ENCODE measurements around the gene OPCML.

The OPCML gene

GRCh38 chr11:133019545-133020371 lies 512.5 kb downstream of the OPCML start:
- H3K9me3 ChIP-seq = no peaks in the 10 kb centered on the region
- H3K4me3 ChIP-seq (ENCODE audit: low read depth in 1 of 2, low read length in 1 of 2) = no peak overlapping the region
- H3K27ac ChIP-seq = no peak overlapping the region
- H3K4me1 ChIP-seq (ENCODE audit: control insufficient read depth in 1 of 2, insufficient read depth in 1 of 2, low read depth in 1 of 2, low read length in 1 of 2) = no peaks in the 10 kb centered on the region
- H3K27me3 ChIP-seq = no peaks in the 10 kb centered on the region
- TF ChIP-seq, protein P1, sequence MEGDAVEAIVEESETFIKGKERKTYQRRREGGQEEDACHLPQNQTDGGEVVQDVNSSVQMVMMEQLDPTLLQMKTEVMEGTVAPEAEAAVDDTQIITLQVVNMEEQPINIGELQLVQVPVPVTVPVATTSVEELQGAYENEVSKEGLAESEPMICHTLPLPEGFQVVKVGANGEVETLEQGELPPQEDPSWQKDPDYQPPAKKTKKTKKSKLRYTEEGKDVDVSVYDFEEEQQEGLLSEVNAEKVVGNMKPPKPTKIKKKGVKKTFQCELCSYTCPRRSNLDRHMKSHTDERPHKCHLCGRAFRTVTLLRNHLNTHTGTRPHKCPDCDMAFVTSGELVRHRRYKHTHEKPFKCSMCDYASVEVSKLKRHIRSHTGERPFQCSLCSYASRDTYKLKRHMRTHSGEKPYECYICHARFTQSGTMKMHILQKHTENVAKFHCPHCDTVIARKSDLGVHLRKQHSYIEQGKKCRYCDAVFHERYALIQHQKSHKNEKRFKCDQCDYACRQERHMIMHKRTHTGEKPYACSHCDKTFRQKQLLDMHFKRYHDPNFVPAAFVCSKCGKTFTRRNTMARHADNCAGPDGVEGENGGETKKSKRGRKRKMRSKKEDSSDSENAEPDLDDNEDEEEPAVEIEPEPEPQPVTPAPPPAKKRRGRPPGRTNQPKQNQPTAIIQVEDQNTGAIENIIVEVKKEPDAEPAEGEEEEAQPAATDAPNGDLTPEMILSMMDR (IDR thresholded peaks at IDR 0.05) = no peak
- H3K36me3 ChIP-seq = no peaks in the 10 kb centered on the region

DNA sequence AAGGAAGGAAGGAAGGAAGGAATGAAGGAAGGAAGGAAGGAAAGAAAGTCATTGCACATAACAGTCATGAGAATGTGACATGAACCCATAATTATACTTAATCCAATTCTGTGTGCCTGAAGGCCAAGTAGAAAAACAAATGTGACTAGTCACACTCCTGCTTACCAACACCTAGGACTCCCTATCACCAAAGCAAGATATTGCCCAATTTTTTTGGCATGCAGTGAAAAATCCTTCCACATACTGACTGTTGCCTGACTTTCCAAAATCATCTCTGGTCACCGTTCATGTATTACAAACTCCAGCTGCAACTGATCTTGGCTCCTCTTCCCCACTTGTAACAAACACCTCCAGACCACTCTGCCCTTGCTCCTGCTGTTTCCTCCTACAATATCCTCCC lies 516.8 kb downstream of the OPCML start:
- Histone ChIP-seq H3K36me3 (no peaks in the 10 kb centered on the region), H3K27ac (no peak overlapping the region), H3K9me3 (no peaks in the 10 kb centered on the region), H3K27me3 (no peaks in the 10 kb centered on the region), H3K4me3 (ENCODE audit: low read depth in 1 of 2, low read length in 1 of 2) (no peak overlapping the region), H3K4me1 (ENCODE audit: control insufficient read depth in 1 of 2, insufficient read depth in 1 of 2, low read depth in 1 of 2, low read length in 1 of 2) (no peaks in the 10 kb centered on the region)
- TF ChIP-seq, protein P1 (IDR thresholded peaks at IDR 0.05) = no peak

- Histone ChIP-seq H3K27me3 (no peaks in the 10 kb centered on the region), H3K36me3 (no peaks in the 10 kb centered on the region), H3K4me3 (ENCODE audit: low read depth in 1 of 2, low read length in 1 of 2) (no peak overlapping the region), H3K9me3 (no peaks in the 10 kb centered on the region), H3K4me1 (ENCODE audit: control insufficient read depth in 1 of 2, insufficient read depth in 1 of 2, low read depth in 1 of 2, low read length in 1 of 2) (no peaks in the 10 kb centered on the region), H3K27ac (no peak overlapping the region)
- TF ChIP-seq, protein P1 (IDR thresholded peaks at IDR 0.05) = no peak
Measured at GRCh38 chr11:133014337-133014736, 518.0 kb downstream of the OPCML start.

GRCh38 chr11:133012803-133013202 lies 519.5 kb downstream of the OPCML start:
- no peak overlapping the region for H3K27ac ChIP-seq
- H3K9me3 ChIP-seq = no peaks in the 10 kb centered on the region
- H3K36me3 ChIP-seq = no peaks in the 10 kb centered on the region
- TF ChIP-seq, protein P1 (IDR thresholded peaks at IDR 0.05) = no peak
- H3K27me3 ChIP-seq = no peaks in the 10 kb centered on the region
- no peak overlapping the region for H3K4me3 ChIP-seq (ENCODE audit: low read depth in 1 of 2, low read length in 1 of 2)
- H3K4me1 ChIP-seq (ENCODE audit: control insufficient read depth in 1 of 2, insufficient read depth in 1 of 2, low read depth in 1 of 2, low read length in 1 of 2) = no peaks in the 10 kb centered on the region

DNA sequence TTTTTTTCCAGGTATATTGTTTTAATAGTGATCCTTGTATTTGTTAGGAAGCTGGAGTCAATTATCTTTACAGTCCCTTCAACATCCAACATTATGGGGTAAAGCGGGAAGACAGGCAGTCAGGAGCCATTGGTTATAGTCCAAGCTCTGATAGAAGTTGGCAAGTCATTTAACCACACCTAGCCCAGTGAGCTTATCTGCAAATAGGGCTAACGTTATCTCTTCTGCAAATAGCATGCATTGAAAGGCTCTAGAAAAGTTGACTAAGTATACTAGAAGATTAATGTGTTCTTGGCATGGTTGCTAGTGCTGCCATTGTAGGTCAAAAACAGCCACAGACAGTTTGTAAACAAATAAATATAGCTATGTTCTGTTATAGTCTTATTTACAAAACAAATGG lies 520.7 kb downstream of the OPCML start:
- Histone ChIP-seq H3K4me3 (ENCODE audit: low read depth in 1 of 2, low read length in 1 of 2) (no peak overlapping the region), H3K4me1 (ENCODE audit: control insufficient read depth in 1 of 2, insufficient read depth in 1 of 2, low read depth in 1 of 2, low read length in 1 of 2) (no peaks in the 10 kb centered on the region), H3K36me3 (no peaks in the 10 kb centered on the region), H3K9me3 (no peaks in the 10 kb centered on the region), H3K27me3 (no peaks in the 10 kb centered on the region), H3K27ac (no peak overlapping the region)
- TF ChIP-seq, protein P1 (IDR thresholded peaks at IDR 0.05) = no peak
